ENCODE data around the gene CTPS1.
A peak's percentile ranks its signal among the peaks of the same experiment; 100 is the strongest.

The CTPS1 gene

GRCh38 chr1:41003127-41003639 is 23.7 kb downstream of the CTPS1 start:
- DNase-seq: no peak

GRCh38 chr1:41003640-41004220 is 24.2 kb downstream of the CTPS1 start:
- DNase-seq: peak; percentile 27 to 63

- DNase-seq: no peak
Observed at GRCh38 chr1:41005876-41006275, 26.4 kb downstream of the CTPS1 start.

- no peak for DNase-seq
Observed at GRCh38 chr1:41006942-41007865, 27.7 kb downstream of the CTPS1 start.

GRCh38 chr1:41009466-41009865 is 30.0 kb downstream of the CTPS1 start:
- no peak for DNase-seq

GRCh38 chr1:41010345-41010744 is 30.8 kb downstream of the CTPS1 start:
- DNase-seq: no peak

- DNase-seq: no peak
Observed at GRCh38 chr1:41013024-41013423, 33.5 kb downstream of the CTPS1 start.

GRCh38 chr1:41013796-41014195 is 34.3 kb downstream of the CTPS1 start:
- DNase-seq: no peak

GRCh38 chr1:41014871-41015270 is 35.4 kb downstream of the CTPS1 start:
- DNase-seq: no peak

GRCh38 chr1:41015281-41015896 is 35.9 kb downstream of the CTPS1 start:
- DNase-seq: no peak

- DNase-seq: no peak
Observed at GRCh38 chr1:41015897-41016470, 36.5 kb downstream of the CTPS1 start.

- DNase-seq: no peak
Observed at GRCh38 chr1:41017141-41018017, 37.9 kb downstream of the CTPS1 start.

- no peak for DNase-seq
Observed at GRCh38 chr1:41018018-41018410, 38.5 kb downstream of the CTPS1 start.

- no peak for DNase-seq
Observed at GRCh38 chr1:41019353-41019745, 39.9 kb downstream of the CTPS1 start.

- DNase-seq: peak in 1 of 2 experiments; percentile 38
Observed at GRCh38 chr1:41020109-41020576, 40.6 kb downstream of the CTPS1 start.

GRCh38 chr1:41020654-41021053 is 41.2 kb downstream of the CTPS1 start:
- DNase-seq: no peak

- no peak for DNase-seq
Observed at GRCh38 chr1:41021526-41022308, 42.2 kb downstream of the CTPS1 start, which contains the start of gene SLFNL1. SLFNL1 (minus strand) TSS chr1:41021725; CDS start chr1:41020660, 1,065 bp downstream.

GRCh38 chr1:41022424-41022823 is 42.9 kb downstream of the CTPS1 start:
- no peak for DNase-seq

GRCh38 chr1:41023279-41023990 is 43.9 kb downstream of the CTPS1 start:
- no peak for DNase-seq

GRCh38 chr1:41024953-41025352 is 45.5 kb downstream of the CTPS1 start:
- DNase-seq: no peak
